Activated effector memory CD4-positive, alpha-beta T cell treated with anti-CD3 and anti-CD28 coated beads, Interleukin-2, amount 50 U/mL, for 16 hours (primary cell): ENCODE measurements around the gene WDR87.
A peak's percentile ranks its signal among the peaks of the same experiment; 100 is the strongest.
"Not testable (repeated sequence)": the region's sequence is repeated elsewhere in the genome, so short reads cannot be mapped to it uniquely, and the experiment has no call there.

Experiments
- DNase-seq: peaks from one replicate; pipeline ENCODE4 v3.0.0-alpha.2; 2020

Gene WDR87

GRCh38 chr19:37929355-37929923 is 23.0 kb upstream of the WDR87 start:
- DNase-seq, result no peak

GRCh38 chr19:37928527-37929286 is 22.3 kb upstream of the WDR87 start:
- no peak for DNase-seq

GRCh38 chr19:37926711-37927110 is 20.3 kb upstream of the WDR87 start:
- DNase-seq, result no peak

- DNase-seq, result no peak
Observed at GRCh38 chr19:37926255-37926654, 19.9 kb upstream of the WDR87 start.

GRCh38 chr19:37925212-37925611 is 18.8 kb upstream of the WDR87 start:
- no peak for DNase-seq

- DNase-seq, result not testable (repeated sequence)
Observed at GRCh38 chr19:37924573-37924972, 18.2 kb upstream of the WDR87 start.

GRCh38 chr19:37920591-37921450 is 14.4 kb upstream of the WDR87 start:
- DNase-seq, result no peak

- no peak for DNase-seq
Observed at GRCh38 chr19:37914908-37915307, 8.5 kb upstream of the WDR87 start.

GRCh38 chr19:37909661-37910199 is 3.3 kb upstream of the WDR87 start:
- DNase-seq, result no peak

GRCh38 chr19:37907735-37908455 is 1.5 kb upstream of the WDR87 start:
- DNase-seq, result no peak

- peak; percentile 97 for DNase-seq
Observed at GRCh38 chr19:37906869-37907734, 708 bp upstream of the WDR87 start, which contains the start of gene SIPA1L3. SIPA1L3 (plus strand) TSS chr19:37907208; CDS start chr19:38081566, 174,358 bp downstream.

GRCh38 chr19:37903096-37903495 is 3.3 kb downstream of the WDR87 start:
- DNase-seq, result no peak

GRCh38 chr19:37902668-37903067 is 3.7 kb downstream of the WDR87 start:
- peak; percentile 91 for DNase-seq

- DNase-seq, result no peak
Observed at GRCh38 chr19:37899966-37900365, 6.4 kb downstream of the WDR87 start.

- no peak for DNase-seq
Observed at GRCh38 chr19:37899453-37899852, 6.9 kb downstream of the WDR87 start.

GRCh38 chr19:37896180-37896579 is 10.2 kb downstream of the WDR87 start:
- no peak for DNase-seq

- no peak for DNase-seq
Observed at GRCh38 chr19:37893845-37894575, 12.4 kb downstream of the WDR87 start.

GRCh38 chr19:37886571-37886970 is 19.8 kb downstream of the WDR87 start:
- DNase-seq, result no peak

GRCh38 chr19:37885392-37885791 is 21.0 kb downstream of the WDR87 start:
- DNase-seq, result no peak

- DNase-seq, result no peak
Observed at GRCh38 chr19:37877147-37877546, 29.2 kb downstream of the WDR87 start.

- DNase-seq, result no peak
Observed at GRCh38 chr19:37876032-37876431, 30.4 kb downstream of the WDR87 start.
